ENCODE data around the gene TEX51.

TEX51 gene

GRCh38 chr2:126863336-126864015 is 35.2 kb upstream of the TEX51 start:
- Mint-ChIP-seq H3K4me1 (no peaks in the 10 kb centered on the region), H3K4me3 (no peak overlapping the region), H3K9me3 (no peaks in the 10 kb centered on the region), H3K36me3 (no peaks in the 10 kb centered on the region), H3K27ac (no peak overlapping the region), H3K27me3 (peaks cover 22% of the 10 kb centered on the region)
- CTCF ChIA-PET: interaction anchor here (1.1 kb wide), 1 partner anchor 108 kb away, joined by 3 read pairs; no protein-coding TSS in a partner anchor
- no peak for DNase-seq

- Mint-ChIP-seq H3K4me1 (no peaks in the 10 kb centered on the region), H3K36me3 (no peaks in the 10 kb centered on the region), H3K27ac (no peak overlapping the region), H3K9me3 (no peaks in the 10 kb centered on the region), H3K4me3 (no peak overlapping the region), H3K27me3 (peaks cover 22% of the 10 kb centered on the region)
- no peak for DNase-seq
- CTCF ChIA-PET: no interaction called here
These were observed 33.8 kb upstream of the TEX51 start for GRCh38 chr2:126864861-126865260.

DNA sequence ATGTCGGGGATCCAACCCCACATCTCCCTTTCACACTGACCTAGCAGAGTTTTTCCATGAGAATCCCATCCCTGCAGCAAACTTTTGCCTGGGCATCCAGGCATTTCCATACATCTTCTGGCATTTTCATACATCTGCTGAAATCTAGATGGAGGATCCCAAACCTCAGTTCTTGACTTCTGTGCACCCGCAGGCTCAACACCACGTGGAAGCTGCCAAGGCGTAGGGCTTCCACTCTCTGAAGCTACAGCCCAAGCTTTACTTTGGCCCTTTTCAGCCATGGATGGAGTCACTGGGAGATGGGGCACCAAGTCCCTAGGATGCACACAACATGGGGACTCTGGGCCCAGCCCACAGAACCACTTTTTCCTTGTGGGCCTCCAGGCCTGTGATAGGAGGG is 32.2 kb upstream of the TEX51 start:
- Mint-ChIP-seq H3K27me3 (peaks cover 22% of the 10 kb centered on the region), H3K4me3 (no peak overlapping the region), H3K4me1 (no peaks in the 10 kb centered on the region), H3K27ac (no peak overlapping the region), H3K9me3 (no peaks in the 10 kb centered on the region), H3K36me3 (no peaks in the 10 kb centered on the region)
- DNase-seq: no peak
- CTCF ChIA-PET: no interaction called here

GRCh38 chr2:126874961-126875360 is 23.7 kb upstream of the TEX51 start:
- no peaks in the 10 kb centered on the region for H3K27me3 Mint-ChIP-seq
- no peaks in the 10 kb centered on the region for H3K36me3 Mint-ChIP-seq
- no peak for DNase-seq
- H3K4me3 Mint-ChIP-seq: no peak overlapping the region
- H3K9me3 Mint-ChIP-seq: peaks cover 14% of the 10 kb centered on the region
- CTCF ChIA-PET: no interaction called here
- H3K4me1 Mint-ChIP-seq: no peaks in the 10 kb centered on the region
- H3K27ac Mint-ChIP-seq: no peak overlapping the region

DNA sequence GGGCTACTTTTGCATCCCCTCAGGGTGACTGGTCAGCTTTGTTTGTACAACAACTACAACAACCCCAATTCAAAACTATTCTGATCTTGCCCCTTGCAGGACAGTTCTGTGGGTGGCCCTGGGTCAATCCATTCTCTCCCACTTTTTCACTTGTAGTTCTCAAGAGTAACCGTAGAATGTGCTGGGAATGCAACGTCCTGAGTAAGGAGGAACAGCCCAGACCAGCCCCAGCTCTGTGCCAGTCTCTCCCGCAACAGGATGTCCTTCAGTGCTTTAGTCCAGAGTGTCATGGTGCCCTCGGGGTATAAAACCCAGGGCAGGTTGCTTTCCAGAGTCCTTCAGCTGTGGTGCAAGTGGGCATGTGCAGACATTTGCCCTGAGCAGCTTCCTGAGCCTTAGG is 22.1 kb upstream of the TEX51 start:
- Mint-ChIP-seq H3K4me1 (no peaks in the 10 kb centered on the region), H3K27me3 (no peaks in the 10 kb centered on the region), H3K9me3 (peaks cover 14% of the 10 kb centered on the region), H3K4me3 (no peak overlapping the region), H3K36me3 (no peaks in the 10 kb centered on the region), H3K27ac (no peak overlapping the region)
- CTCF ChIA-PET: no interaction called here
- DNase-seq: no peak

DNA sequence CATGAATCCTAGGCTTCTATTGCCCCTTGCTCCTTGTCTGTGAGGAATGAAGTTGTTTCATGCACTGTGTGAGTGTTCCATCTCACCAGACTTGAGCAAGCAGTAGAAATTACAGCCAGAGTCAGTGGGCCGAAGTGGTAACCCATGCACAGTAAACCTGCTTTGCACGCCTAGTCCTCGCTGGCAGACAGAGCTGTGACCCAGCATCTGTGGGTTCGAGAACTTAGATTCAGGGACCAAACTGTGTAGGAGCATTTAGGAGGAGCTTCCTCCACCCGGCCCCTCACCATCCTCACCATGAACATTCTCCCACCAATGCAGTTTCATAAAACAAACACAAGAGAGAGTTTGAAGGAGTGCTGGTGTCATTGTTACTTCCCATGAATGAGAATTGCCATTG is 21.6 kb upstream of the TEX51 start:
- H3K36me3 Mint-ChIP-seq: no peaks in the 10 kb centered on the region
- CTCF ChIA-PET: no interaction called here
- no peaks in the 10 kb centered on the region for H3K27me3 Mint-ChIP-seq
- peaks cover 14% of the 10 kb centered on the region for H3K9me3 Mint-ChIP-seq
- no peak overlapping the region for H3K27ac Mint-ChIP-seq
- H3K4me3 Mint-ChIP-seq: no peak overlapping the region
- no peaks in the 10 kb centered on the region for H3K4me1 Mint-ChIP-seq
- DNase-seq: no peak

DNA sequence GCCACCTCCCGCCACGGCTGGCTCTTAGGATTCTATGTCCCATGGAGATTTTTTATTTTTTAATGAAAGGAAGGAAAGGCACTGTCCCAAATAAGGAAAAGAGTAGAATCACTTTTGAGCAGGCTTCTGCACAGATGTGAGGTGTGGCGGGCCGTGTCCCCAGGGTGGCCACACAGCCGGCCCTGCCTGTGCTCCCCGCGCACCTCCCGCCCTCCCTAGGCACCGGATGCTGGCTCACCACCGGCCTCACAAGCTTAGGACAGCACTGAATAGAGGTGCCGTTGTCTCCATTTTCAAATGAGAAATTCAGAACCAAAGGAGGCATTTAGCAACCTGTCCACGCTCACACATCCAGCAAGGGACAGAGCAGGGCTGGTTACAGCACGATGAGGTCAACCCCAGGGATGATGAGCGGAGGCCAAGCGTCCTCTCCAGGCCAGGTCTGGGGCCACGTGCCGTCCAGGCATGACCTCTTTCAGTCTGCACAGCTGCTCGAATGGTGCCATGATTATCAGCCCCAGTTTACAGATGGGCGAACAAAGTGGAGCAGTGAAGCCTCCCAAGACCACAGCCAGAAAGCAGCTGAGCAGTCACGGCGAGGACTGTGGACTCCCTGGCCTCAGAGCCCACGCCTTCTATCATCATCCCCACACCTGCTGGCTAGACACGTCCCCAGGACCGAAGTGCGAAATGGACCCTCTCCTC is 20.7 kb upstream of the TEX51 start:
- peaks cover 14% of the 10 kb centered on the region for H3K9me3 Mint-ChIP-seq
- H3K36me3 Mint-ChIP-seq: no peaks in the 10 kb centered on the region
- no peaks in the 10 kb centered on the region for H3K4me1 Mint-ChIP-seq
- H3K4me3 Mint-ChIP-seq: no peak overlapping the region
- DNase-seq: no peak
- no peak overlapping the region for H3K27ac Mint-ChIP-seq
- CTCF ChIA-PET: no interaction called here
- no peaks in the 10 kb centered on the region for H3K27me3 Mint-ChIP-seq

DNA sequence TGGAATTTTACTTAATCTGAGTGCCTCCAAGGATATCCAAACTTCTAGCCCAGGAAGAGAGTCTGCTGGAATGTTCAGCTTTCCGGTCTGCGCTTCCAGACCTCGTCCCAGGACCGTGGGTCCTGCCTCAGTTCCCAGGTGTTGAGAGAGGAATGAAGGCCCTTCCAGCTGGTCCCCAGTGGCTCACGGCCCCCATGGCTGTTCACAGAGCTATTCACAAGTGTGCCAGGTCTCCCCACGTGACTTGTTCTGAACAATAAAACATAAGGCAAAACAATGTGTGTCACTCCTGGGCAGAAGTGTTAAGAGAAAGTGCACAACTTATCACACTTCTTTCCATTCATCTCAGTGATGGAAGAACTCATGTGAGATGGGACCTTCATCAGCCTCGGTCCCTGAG is 20.1 kb upstream of the TEX51 start:
- Mint-ChIP-seq H3K27me3 (no peaks in the 10 kb centered on the region), H3K36me3 (no peaks in the 10 kb centered on the region), H3K4me3 (no peak overlapping the region), H3K4me1 (no peaks in the 10 kb centered on the region), H3K27ac (no peak overlapping the region), H3K9me3 (peaks cover 14% of the 10 kb centered on the region)
- DNase-seq: no peak
- CTCF ChIA-PET: no interaction called here

- CTCF ChIA-PET: no interaction called here
- no peaks in the 10 kb centered on the region for H3K4me1 Mint-ChIP-seq
- no peak for DNase-seq
These were observed 19.1 kb upstream of the TEX51 start for GRCh38 chr2:126879348-126880298.

DNA sequence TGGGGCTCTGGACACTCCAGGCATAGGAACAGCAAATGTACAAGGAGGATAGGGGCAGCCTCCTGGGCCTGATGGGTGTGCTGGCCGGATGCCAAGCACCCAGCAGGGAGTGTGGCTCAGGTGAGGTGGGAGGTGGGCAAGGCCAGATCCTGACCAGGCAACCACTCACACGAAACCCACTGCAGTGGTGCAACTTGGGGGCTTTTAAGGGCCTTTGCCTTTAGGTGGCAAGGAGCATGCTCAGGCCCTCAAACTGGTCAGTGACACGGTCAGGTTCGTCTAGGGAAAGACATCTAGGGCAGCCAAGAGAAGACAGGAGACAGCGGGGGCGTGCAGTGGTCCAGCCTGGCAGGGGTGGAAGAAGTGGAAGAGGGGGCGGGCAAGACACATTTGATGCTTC is 18.4 kb upstream of the TEX51 start:
- no peaks in the 10 kb centered on the region for H3K4me1 Mint-ChIP-seq
- peaks cover 2% of the 10 kb centered on the region for H3K27me3 Mint-ChIP-seq
- H3K9me3 Mint-ChIP-seq: peaks cover 5% of the 10 kb centered on the region
- H3K27ac Mint-ChIP-seq: no peak overlapping the region
- H3K36me3 Mint-ChIP-seq: no peaks in the 10 kb centered on the region
- no peak overlapping the region for H3K4me3 Mint-ChIP-seq
- CTCF ChIA-PET: no interaction called here
- no peak for DNase-seq

More at GRCh38 chr2:126879348-126880298, 19.1 kb upstream of the TEX51 start:
- H3K27me3 Mint-ChIP-seq: no peaks in the 10 kb centered on the region
- peaks cover 12% of the 10 kb centered on the region for H3K9me3 Mint-ChIP-seq
- H3K4me3 Mint-ChIP-seq: no peak overlapping the region
- H3K36me3 Mint-ChIP-seq: no peaks in the 10 kb centered on the region
- H3K27ac Mint-ChIP-seq: no peak overlapping the region

DNA sequence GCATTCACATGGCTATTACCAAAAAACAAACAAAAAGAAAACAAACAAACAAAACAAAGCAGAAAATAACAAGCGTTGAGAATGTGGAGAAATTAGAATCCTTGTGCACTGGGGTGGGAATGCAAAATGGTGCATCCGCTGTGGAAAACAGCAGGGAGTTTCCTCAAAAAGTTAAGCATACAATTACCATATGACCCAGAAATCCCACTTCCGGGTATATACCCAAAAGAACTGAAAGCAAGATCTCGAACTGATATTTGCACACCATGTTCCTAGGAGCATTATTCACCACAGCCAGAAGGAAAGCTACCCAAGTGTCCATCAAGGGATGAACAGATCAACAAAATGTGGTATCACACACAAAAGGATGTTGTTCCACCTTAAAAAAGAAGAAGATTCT is 17.9 kb upstream of the TEX51 start:
- no peak overlapping the region for H3K4me3 Mint-ChIP-seq
- CTCF ChIA-PET: no interaction called here
- peaks cover under 1% of the 10 kb centered on the region for H3K9me3 Mint-ChIP-seq

DNA sequence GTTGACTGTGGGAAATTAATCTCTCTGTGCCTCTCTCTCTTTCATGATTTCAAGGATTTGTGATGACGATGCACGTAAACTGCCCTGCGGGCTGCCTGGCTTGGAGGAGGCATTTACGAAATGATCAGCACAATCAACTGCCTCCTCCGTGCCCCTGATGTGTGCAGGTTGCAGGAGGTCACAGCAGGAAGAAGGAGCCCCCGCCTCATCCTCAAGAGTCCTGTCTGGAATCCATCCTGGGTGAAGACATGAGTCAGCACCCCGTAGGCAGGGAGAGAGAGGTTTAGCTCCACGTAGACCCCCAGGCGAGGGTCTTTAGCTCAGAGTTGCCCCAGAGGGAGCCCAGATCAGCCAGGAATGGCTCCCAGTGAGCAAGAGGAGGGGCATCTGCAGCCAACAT is 17.1 kb upstream of the TEX51 start:
- no peaks in the 10 kb centered on the region for H3K36me3 Mint-ChIP-seq
- no peak for DNase-seq
- H3K4me1 Mint-ChIP-seq: peaks cover 2% of the 10 kb centered on the region
- H3K4me3 Mint-ChIP-seq: no peak overlapping the region
- H3K9me3 Mint-ChIP-seq: no peaks in the 10 kb centered on the region
- H3K27me3 Mint-ChIP-seq: peaks cover 14% of the 10 kb centered on the region
- CTCF ChIA-PET: no interaction called here
- no peak overlapping the region for H3K27ac Mint-ChIP-seq

More for the DNA sequence above, 17.9 kb upstream of the TEX51 start:
- no peak for DNase-seq
- Mint-ChIP-seq H3K27ac (no peak overlapping the region), H3K4me1 (no peaks in the 10 kb centered on the region), H3K36me3 (no peaks in the 10 kb centered on the region), H3K27me3 (peaks cover 6% of the 10 kb centered on the region)

DNA sequence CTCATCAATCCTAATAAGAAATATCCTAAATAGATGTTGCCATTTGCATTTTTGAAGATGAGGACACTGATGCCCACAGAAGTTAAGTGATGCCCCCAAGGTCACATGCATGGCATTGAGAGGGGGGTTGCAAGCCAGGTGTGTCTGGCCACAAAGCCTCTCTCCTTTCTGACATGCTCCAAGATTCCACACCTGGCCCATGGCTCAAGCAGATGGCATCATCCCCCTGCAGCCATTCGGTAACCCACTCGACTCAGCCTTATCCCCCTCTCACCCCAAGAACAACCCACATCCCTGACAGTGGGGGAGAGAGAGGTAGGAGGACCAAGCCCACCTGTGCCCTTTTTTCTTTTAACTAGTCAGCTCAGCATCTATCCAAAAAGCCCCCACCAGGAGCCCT is 16.5 kb upstream of the TEX51 start:
- Mint-ChIP-seq H3K4me1 (peaks cover 2% of the 10 kb centered on the region), H3K9me3 (no peaks in the 10 kb centered on the region), H3K27me3 (peaks cover 20% of the 10 kb centered on the region), H3K36me3 (no peaks in the 10 kb centered on the region), H3K27ac (no peak overlapping the region), H3K4me3 (no peak overlapping the region)
- no peak for DNase-seq
- CTCF ChIA-PET: no interaction called here

GRCh38 chr2:126882736-126883665 is 15.7 kb upstream of the TEX51 start:
- CTCF ChIA-PET: no interaction called here
- Mint-ChIP-seq H3K36me3 (no peaks in the 10 kb centered on the region), H3K27ac (no peak overlapping the region)

More at GRCh38 chr2:126882736-126883665, 15.7 kb upstream of the TEX51 start:
- DNase-seq: no peak
- H3K4me1 Mint-ChIP-seq: peaks cover 2% of the 10 kb centered on the region
- H3K9me3 Mint-ChIP-seq: no peaks in the 10 kb centered on the region
- no peak overlapping the region for H3K4me3 Mint-ChIP-seq
- peaks cover 24% of the 10 kb centered on the region for H3K27me3 Mint-ChIP-seq

Measured in activated naive CD4-positive, alpha-beta T cell treated with anti-CD3 and anti-CD28 coated beads, Interleukin-2, amount 10 ng/mL, durations not matched to agents 7 days and 5 days (primary cell).